ENCODE data around the gene FXYD4.

GRCh38 chr10:43342279-43343125, 28.9 kb upstream of the FXYD4 start:
- TF ChIP-seq CTCF (optimal IDR thresholded peaks at IDR 0.05 in 1 of 3, IDR thresholded peaks at IDR 0.05 in 1 of 3, conservative IDR thresholded peaks at IDR 0.05 in 1 of 3; ENCODE audit: extremely low read depth in 1 of 3, insufficient read depth in 2 of 3, low read length in 3 of 3): no peak
- no peak for TF ChIP-seq EZH2 (IDR thresholded peaks at IDR 0.05; ENCODE audit: low read length)
